K562 (cell line): ENCODE measurements around the gene NQO2. TPM values are rescaled to one million over a fixed set of nuclear protein-coding genes. Genes with fewer than 3 reads are reported as not detected.

Experiments
- BCOR ChIP-seq: fragments of 450-650 bp; IDR thresholded peaks from 2 replicates; pipeline ENCODE4 v1.6.1; 2016
- BRD4 ChIP-seq: fragments of 200-600 bp; sonication (generic); IDR thresholded peaks from 2 replicates; pipeline ENCODE4 v1.6.1; 2017; ENCODE audit warnings: inconsistent platforms
- C11orf30 ChIP-seq: fragments of 450-650 bp; IDR thresholded peaks from 2 replicates; pipeline ENCODE4 v1.6.1; 2016; ENCODE audit warnings: low read depth, mild to moderate bottlenecking
- JUN ChIP-seq, 2 experiments: sonication (generic) in 1 of 2; formaldehyde crosslinking in 1 of 2; IDR thresholded peaks; 2 replicates each; pipeline versions ENCODE4 v1.6.1 to v1.8.0; 2012 to 2022; ENCODE audit warnings: borderline replicate concordance in 2 of 2, mild to moderate bottlenecking in 2 of 2, improper control_type of control experiment in 1 of 2, low read depth in 1 of 2, low read length in 1 of 2, missing genetic modification reagents in 1 of 2
- JUNB ChIP-seq: fragments of 450-650 bp; formaldehyde crosslinking; conservative IDR thresholded peaks from 2 replicates; pipeline ENCODE4 v1.4.0; 2020; ENCODE audit warnings: mild to moderate bottlenecking
- MECOM ChIP-seq: fragments of 250-450 bp; sonication (Bioruptor Pico); IDR thresholded peaks from 2 replicates; pipeline ENCODE4 v1.8.0; 2022; ENCODE audit warnings: inconsistent platforms
- RB1 ChIP-seq: fragments of 450-650 bp; IDR thresholded peaks from 2 replicates; pipeline ENCODE4 v1.6.1; 2017; ENCODE audit warnings: low read depth, mild to moderate bottlenecking
- TEAD2 ChIP-seq: fragments of 450-650 bp; IDR thresholded peaks from 2 replicates; pipeline ENCODE4 v1.6.1; 2016; ENCODE audit warnings: missing genetic modification characterization, control low read depth, missing compliant biosample characterization
- TRIM28 ChIP-seq: fragments of 450-650 bp; IDR thresholded peaks from 2 replicates; pipeline ENCODE4 v1.6.1; 2017
- U2AF1 ChIP-seq: fragments of 200-400 bp; formaldehyde crosslinking; optimal IDR thresholded peaks from 2 replicates; pipeline ENCODE3; 2017; ENCODE audit warnings: mild to moderate bottlenecking, low read depth, low read length, moderate library complexity
- ZNF253 ChIP-seq: fragments of 250-450 bp; sonication (Bioruptor Pico); conservative IDR thresholded peaks from 2 replicates; pipeline ENCODE4 v1.6.1; 2021; ENCODE audit warnings: mild to moderate bottlenecking
- ZNF408 ChIP-seq: fragments of 250-450 bp; sonication (Bioruptor Pico); IDR thresholded peaks from 2 replicates; pipeline ENCODE4 v1.4.0; 2020; ENCODE audit warnings: low read depth, mild to moderate bottlenecking, moderate library complexity
- ZNF561 ChIP-seq: fragments of 450-650 bp; formaldehyde crosslinking; conservative IDR thresholded peaks from 2 replicates; pipeline ENCODE4 v1.4.0; 2020; ENCODE audit warnings: mild to moderate bottlenecking, moderate library complexity
- ZNF785 ChIP-seq: fragments of 250-450 bp; sonication (Bioruptor Pico); IDR thresholded peaks from 2 replicates; pipeline ENCODE4 v1.4.0; 2020; ENCODE audit warnings: mild to moderate bottlenecking
- polyA plus RNA-seq, 8 experiments: library from polyadenylated mRNA; depleted of rRNA in 4 of 8; stranded (reverse) in 5 of 8; unstranded in 3 of 8; fragments of >200 nt; fragmentation: Nextera tagmentation in 2 of 8; fragmentation: Illumina TruSeq in 1 of 8; extraction: Ambion mirVana in 2 of 8; extraction: Trizol in 1 of 8; gene quantifications; 2 replicates each; pipeline versions ENCODE4 v1.2.1 to v1.2.3, GENCODE V29; 2011 to 2014; ENCODE audit warnings: inconsistent platforms in 1 of 8, missing spikeins in 1 of 8
- total RNA-seq, 7 experiments: library from RNA; depleted of rRNA in 6 of 7; stranded (reverse); fragments of >200 nt in 6 of 7; fragmentation: Illumina TruSeq in 2 of 7; extraction: Trizol in 2 of 7; gene quantifications; 2 replicates each; pipeline versions ENCODE4 v1.2.1 to v1.2.3, GENCODE V29; 2011 to 2021; ENCODE audit warnings: low replicate concordance in 1 of 7
- TF ChIP-seq, protein P1 (sequence below), 3 experiments: fragments of 200-800 bp in 1 of 3; fragments of 250-450 bp in 1 of 3; fragments of 450-650 bp in 1 of 3; sonication (Bioruptor Pico) in 1 of 3; sonication (Bioruptor generic) in 1 of 3; formaldehyde crosslinking in 1 of 3; IDR thresholded peaks; 2 replicates each; pipeline versions ENCODE4 v1.6.1 to v1.8.0; 2016 to 2022; ENCODE audit warnings: mild to moderate bottlenecking in 2 of 3, missing genetic modification characterization in 2 of 3, missing compliant biosample characterization in 1 of 3, moderate library complexity in 1 of 3
- TF ChIP-seq, protein P2 (sequence below): fragments of 250-450 bp; sonication (Bioruptor Pico); IDR thresholded peaks from 2 replicates; pipeline ENCODE4 v1.4.0; 2020; ENCODE audit warnings: mild to moderate bottlenecking, moderate library complexity, borderline replicate concordance
- TF ChIP-seq, protein P3 (sequence below): fragments of 450-650 bp; formaldehyde crosslinking; IDR thresholded peaks from 2 replicates; pipeline ENCODE4 v1.4.0; 2020; ENCODE audit warnings: mild to moderate bottlenecking, moderate library complexity

The NQO2 gene
- total and polyA plus RNA-seq, 9 of the 15 experiments (the other 6 are each of a cell fraction or from before 2014, with no cell fraction given), result 54.6 to 214 (median 116) TPM

DNA sequence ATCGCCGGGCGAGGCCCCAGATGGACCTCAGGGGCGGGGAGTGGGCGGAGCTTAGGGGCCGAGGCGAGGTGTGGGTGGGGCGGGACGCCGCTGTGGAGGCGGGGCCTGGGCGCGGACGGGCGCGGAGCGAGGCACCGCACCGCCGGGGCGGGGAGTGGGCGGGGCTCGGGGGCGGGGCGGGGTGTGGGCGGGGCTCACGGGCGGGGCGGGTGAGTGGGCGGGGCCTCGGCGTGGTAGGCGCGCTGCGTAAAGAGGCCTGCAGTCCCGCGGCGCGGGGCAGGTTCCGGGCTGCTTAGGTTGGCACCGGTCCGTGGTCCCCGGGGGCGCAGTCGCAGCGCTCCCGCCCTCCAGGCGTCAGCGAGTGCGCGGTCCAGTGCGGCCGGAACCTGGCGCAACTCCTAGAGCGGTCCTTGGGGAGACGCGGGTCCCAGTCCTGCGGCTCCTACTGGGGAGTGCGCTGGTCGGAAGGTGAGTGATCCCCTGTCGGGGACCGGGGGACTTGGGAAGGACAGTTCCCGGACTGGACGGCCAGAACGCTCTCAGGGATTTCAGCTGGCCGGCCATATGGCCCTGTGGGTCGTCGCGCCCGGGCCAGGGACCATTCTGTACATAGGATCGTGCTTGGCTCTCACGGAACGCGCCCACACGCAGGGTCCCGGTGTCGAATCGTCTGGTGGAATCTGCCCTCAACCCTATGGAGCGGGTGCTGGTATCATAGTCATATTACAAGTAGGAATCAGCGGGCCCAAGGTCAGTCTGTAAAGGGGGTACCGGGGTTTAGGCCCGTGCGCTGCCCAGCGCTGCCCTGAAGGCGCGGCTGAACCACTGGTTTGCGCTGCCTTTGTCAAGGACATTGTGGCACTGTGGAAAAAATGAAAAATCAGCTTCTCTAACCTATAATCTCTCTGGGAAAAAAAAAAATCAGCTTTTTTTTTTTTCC lies at the start of gene NQO2 (continued):
- TF ChIP-seq, protein P1, sequence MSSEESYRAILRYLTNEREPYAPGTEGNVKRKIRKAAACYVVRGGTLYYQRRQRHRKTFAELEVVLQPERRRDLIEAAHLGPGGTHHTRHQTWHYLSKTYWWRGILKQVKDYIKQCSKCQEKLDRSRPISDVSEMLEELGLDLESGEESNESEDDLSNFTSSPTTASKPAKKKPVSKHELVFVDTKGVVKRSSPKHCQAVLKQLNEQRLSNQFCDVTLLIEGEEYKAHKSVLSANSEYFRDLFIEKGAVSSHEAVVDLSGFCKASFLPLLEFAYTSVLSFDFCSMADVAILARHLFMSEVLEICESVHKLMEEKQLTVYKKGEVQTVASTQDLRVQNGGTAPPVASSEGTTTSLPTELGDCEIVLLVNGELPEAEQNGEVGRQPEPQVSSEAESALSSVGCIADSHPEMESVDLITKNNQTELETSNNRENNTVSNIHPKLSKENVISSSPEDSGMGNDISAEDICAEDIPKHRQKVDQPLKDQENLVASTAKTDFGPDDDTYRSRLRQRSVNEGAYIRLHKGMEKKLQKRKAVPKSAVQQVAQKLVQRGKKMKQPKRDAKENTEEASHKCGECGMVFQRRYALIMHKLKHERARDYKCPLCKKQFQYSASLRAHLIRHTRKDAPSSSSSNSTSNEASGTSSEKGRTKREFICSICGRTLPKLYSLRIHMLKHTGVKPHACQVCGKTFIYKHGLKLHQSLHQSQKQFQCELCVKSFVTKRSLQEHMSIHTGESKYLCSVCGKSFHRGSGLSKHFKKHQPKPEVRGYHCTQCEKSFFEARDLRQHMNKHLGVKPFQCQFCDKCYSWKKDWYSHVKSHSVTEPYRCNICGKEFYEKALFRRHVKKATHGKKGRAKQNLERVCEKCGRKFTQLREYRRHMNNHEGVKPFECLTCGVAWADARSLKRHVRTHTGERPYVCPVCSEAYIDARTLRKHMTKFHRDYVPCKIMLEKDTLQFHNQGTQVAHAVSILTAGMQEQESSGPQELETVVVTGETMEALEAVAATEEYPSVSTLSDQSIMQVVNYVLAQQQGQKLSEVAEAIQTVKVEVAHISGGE (CRISPR knock-in tag; IDR thresholded peaks at IDR 0.05), result peak in 1 of 3 experiments; percentile 76; a peak in 2 of 6 replicates
- TF ChIP-seq BCOR (peak; percentile 26; the same call in 1 of the 2 replicates), C11orf30 (no peak), TRIM28 (0 out of 2 replicates have a peak, but pooled peaks have one; percentile 19), BRD4 (no peak), U2AF1 (peak; percentile 74), RB1 (peak; percentile 76), ZNF561 (CRISPR knock-in tag) (peak; percentile 68; the same call in 1 of the 2 replicates), MECOM (CRISPR knock-in tag) (no peak), TEAD2 (no peak), ZNF408 (CRISPR knock-in tag) (no peak), ZNF785 (CRISPR knock-in tag) (no peak), ZNF253 (CRISPR knock-in tag) (no peak), JUNB (CRISPR knock-in tag) (no peak), JUN (IDR thresholded peaks at IDR 0.05; ENCODE audit: borderline replicate concordance, low read depth, low read length) (0 out of 2 replicates have a peak, but pooled peaks have one; percentile 27), JUN (CRISPR knock-in tag; IDR thresholded peaks at IDR 0.05; ENCODE audit: borderline replicate concordance) (0 out of 2 replicates have a peak, but pooled peaks have one; percentile 39)
- TF ChIP-seq, protein P2, sequence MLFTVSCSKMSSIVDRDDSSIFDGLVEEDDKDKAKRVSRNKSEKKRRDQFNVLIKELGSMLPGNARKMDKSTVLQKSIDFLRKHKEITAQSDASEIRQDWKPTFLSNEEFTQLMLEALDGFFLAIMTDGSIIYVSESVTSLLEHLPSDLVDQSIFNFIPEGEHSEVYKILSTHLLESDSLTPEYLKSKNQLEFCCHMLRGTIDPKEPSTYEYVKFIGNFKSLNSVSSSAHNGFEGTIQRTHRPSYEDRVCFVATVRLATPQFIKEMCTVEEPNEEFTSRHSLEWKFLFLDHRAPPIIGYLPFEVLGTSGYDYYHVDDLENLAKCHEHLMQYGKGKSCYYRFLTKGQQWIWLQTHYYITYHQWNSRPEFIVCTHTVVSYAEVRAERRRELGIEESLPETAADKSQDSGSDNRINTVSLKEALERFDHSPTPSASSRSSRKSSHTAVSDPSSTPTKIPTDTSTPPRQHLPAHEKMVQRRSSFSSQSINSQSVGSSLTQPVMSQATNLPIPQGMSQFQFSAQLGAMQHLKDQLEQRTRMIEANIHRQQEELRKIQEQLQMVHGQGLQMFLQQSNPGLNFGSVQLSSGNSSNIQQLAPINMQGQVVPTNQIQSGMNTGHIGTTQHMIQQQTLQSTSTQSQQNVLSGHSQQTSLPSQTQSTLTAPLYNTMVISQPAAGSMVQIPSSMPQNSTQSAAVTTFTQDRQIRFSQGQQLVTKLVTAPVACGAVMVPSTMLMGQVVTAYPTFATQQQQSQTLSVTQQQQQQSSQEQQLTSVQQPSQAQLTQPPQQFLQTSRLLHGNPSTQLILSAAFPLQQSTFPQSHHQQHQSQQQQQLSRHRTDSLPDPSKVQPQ (CRISPR knock-in tag), result no peak
- TF ChIP-seq, protein P3, sequence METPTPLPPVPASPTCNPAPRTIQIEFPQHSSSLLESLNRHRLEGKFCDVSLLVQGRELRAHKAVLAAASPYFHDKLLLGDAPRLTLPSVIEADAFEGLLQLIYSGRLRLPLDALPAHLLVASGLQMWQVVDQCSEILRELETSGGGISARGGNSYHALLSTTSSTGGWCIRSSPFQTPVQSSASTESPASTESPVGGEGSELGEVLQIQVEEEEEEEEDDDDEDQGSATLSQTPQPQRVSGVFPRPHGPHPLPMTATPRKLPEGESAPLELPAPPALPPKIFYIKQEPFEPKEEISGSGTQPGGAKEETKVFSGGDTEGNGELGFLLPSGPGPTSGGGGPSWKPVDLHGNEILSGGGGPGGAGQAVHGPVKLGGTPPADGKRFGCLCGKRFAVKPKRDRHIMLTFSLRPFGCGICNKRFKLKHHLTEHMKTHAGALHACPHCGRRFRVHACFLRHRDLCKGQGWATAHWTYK (CRISPR knock-in tag), result peak; percentile 80
